HG03280 (cell line): ENCODE measurements around the gene C17orf113.
"Not testable (repeated sequence)": the region's sequence is repeated elsewhere in the genome, so short reads cannot be mapped to it uniquely, and the experiment has no call there.

Source experiments
- ATAC-seq: cut with Tn5 transposase; IDR thresholded peaks from one replicate; pipeline ENCODE4 v1.9.1; 2021; ENCODE audit warnings: mild to moderate bottlenecking, moderate library complexity; ENCODE audit not compliant: unreplicated experiment

C17orf113 gene

DNA sequence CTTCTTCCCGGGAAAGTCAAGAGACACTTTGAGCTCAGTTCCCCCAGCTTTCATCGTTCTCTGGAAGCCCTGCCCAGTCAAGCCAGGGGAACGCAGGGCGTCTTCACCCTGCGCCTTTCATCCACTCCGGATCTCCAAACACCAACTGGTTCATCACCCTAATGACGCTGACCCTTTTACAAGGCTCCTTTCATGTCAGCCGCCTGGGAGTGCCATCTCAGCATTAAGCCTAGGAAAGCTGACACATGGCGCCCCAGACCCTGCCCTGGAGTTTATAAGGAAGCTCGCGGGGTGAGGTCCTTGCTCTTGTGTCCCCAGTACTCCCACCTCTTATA lies 32.6 kb downstream of the C17orf113 start:
- no peak for ATAC-seq

DNA sequence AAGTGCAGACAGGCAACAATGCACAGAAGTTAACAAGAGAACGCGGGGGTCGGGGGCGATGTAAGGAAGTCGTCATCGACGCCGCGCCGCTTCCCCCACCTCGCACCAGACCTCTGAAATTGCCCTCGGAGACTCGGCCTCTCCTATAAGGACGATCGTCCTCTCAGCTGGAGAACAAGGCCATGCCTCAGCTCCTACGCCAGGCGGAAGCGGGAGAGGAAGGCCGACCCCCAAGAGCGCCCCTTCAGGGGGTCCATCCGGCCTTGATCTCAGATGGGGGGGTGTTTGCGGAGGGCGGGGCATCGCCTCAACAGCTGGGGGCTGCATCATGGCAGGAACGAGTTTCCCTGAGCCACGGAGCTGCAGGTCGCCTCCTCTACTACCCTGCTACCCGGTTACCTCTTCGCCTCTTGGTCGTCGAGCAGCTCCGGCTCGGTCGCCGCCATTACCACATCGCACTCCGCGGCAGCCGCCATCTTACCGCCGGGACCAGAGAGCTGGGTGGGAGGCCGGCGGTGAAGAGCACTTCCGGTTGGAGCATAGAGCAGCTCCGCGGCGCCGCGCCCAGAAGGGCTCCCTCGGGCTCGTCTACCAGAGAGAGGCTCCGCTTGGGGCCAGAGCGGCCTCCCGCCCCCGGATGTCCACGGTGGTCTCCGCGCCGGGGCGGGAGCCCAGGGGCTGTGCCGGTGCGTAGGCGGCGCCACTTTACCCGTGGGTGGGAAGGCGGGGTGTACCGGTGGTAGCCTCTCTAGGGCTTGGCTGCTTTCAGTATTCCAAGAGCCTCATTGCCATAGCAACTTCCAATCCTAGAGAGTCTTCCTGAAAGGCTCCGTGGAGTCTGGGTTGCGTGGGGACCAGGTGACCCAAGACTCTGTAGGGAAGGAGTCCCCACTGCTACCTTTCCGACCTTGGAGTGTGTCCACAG lies 33.2 kb downstream of the C17orf113 start, which contains the start of gene DNAJC7:
Gene DNAJC7 (minus strand): TSS at position 499 of the 925 bp plus-strand sequence. CDS start 23 bp downstream, at position 476.
- ATAC-seq: peak; percentile 75

DNA sequence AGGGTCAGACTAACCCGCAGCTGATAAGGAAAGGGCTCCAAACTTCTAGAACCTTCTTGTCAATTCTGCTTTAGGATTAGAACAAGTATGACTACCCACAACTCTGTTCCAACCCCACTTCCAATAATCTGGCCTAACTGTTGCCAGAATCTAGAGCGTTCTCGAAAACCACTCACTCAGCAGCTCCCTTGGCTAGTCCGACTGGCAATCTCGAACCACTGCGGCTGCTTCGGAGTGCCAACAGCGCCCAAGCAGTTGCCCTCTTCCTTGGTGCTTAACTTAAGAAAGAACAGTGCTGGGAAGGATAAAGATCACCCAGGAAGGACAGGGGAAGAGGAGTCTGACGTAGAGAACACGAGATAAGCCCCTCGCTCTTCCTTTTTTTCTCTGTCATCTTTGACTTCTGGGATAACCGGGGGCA lies 34.0 kb downstream of the C17orf113 start:
- ATAC-seq: no peak

DNA sequence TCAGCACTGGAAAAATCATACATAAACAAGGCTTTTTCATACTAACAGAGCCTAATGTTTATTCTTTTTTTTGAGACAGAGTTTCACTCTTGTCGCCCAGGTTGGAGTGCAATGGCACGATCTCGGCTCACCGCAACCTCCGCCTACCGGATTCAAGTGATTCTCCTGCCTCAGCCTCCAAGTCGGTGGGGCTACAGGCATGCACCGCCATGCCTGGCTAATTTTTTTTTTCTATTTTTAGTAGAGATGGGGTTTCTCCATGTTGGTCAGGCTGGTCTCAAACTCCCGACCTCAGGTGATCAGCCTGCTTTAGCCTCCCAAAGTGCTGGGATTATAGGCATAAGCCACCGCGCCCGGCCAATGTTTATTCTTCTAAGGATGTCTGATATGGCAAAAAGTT lies 36.7 kb downstream of the C17orf113 start:
- not testable (repeated sequence) for ATAC-seq

DNA sequence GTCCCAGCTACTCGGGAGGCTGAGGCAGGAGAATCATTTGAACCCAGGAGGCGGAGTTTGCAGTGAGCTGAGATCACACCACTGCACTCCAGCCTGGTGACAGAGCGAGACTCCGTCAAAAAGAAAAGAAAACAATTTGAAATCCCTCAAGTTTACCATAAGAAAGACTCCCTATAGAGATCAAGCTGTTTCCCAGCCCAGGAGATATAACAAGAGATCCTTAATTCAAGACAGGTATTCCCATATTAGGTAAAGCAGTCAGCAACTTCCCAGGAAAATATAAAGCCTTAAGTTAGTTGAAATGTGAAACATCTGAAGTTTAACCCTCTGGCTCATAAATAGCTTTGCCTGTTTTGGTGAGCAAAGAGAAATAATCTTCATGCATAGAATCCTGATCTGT lies 38.0 kb downstream of the C17orf113 start:
- not testable (repeated sequence) for ATAC-seq

DNA sequence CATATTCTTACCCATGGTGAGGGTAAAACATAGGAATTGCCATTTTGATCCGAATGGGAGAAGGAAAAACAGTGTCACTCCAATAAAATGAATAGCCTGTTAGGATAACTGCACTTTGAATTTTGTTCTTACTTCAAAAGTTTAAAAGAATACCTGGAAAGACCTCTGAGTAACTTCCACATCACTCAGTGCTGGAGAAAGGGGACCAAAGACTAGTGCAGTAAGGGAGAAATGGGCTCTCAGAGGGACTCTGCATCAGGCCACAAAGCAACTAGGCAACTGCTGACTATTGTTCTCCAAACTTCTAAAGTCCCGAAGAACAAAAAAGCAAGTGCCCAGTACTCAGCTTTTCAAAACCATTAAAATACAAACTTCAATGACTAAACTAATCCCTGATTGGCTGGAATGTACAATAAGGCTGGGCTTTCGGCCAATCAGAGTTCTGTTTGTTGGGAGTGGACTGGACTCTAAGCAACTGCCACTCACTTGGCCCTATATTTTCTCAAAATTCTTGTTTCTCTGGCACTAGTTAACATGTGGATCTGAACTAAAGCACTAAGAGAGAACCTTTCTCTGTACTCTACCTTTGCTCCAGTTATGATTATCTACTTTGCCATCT lies 39.4 kb downstream of the C17orf113 start:
- no peak for ATAC-seq

DNA sequence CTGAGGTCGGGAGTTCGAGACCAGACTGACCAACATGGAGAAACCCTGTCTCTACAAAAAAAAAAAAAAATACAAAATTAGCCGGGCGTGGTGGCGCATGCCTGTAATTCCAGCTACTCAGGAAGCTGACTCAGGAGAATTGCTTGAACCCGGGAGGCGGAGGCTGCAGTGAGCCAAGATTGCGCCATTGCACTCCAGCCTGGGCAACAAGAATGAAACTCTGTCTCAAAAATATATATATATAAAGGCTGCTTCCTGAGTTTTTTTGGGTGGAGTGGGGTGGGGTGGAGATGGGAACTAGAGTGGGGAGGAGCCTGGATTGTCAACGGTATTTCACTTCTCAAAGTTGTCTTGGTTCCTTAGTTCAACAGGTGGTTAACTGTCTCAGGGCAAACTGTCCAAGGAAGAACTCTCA lies 40.1 kb downstream of the C17orf113 start:
- ATAC-seq: not testable (repeated sequence)

DNA sequence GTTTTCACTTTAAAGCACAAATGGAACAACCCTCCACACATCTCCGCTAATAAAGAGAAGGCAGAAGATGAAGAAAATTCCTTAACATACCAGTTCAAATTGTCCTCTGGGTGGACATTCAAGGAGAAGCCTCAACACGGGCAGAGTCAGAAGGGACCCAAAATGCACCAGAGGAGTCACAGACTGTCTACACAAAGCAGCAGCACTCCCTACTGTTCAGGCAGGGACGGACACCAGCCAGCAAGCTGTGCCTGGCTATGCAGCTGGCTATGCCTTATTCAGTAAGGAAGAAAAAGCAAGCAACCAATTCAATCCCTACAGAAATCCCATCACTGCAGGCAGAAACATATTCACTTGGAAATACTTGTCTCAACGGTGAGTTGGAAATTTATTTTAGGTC lies 41.2 kb downstream of the C17orf113 start:
- no peak for ATAC-seq

DNA sequence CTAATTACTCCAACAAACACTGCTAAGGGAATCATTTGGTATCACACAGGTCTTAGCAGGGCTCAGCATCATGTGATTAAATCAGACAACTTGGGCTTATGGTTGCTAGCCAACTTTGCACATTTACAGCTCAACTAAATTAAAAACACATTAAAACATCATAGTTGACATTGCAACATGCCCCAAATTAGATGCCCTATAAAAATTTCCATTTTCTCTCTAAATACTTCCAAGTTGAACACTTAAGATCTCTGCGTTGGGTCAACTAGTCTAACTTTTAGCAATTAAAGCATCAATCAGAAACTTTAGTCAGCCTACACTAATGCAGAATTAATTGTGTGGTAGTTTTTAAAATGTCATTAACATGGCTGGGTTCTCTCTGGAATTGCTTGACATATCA lies 45.2 kb downstream of the C17orf113 start:
- no peak for ATAC-seq

DNA sequence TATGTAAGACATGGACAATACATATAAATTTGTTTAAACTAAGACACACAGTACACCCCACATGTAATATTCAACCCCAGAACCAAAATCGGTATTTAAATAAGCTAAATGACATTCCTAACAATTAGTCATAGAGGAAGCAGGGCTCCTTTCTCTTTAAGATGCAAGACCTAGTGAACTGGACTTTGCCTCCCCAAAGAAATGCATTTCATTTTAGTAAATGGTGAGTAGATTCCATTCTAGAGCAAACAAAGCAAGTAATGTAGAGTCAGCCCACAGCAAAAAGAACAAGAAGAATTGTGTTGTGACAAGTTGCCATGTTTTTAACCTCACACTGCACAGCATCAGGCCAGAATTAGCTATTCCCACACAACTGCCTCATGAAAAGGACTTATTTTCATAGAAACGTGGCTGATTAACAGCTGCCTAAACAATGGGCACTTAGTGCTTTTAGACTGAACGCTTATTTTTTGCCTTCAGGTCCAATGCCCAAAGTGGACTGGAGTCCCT lies 47.6 kb downstream of the C17orf113 start:
- no peak for ATAC-seq

DNA sequence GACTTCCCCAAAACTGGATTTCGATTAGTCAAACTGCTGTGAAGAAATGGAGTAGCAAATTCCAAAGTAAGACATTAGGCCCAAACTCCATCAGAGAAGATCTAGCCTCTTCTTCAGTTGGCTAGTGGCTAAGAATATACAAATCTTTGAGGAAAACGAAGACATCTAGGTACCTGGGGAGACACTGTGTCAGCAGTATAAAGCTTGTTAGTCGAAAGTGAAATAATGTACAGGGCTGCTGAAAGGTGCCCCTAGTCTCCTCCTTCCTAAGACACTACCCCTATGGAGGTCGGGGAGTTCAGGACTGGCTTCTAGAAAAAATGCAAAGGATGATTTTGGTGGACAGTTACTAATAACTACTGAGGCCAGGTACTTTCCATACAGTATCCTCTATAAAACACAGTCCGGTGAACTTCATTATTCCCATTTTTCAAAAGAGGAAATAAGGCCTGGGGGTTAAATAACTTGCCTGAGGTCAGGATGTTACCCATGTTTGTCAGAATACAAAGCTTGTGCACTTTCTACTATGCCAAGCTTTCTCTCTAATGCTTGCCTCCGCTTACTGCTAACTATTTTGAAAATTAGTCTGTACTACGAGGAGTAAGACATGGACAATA lies 48.1 kb downstream of the C17orf113 start:
- no peak for ATAC-seq

DNA sequence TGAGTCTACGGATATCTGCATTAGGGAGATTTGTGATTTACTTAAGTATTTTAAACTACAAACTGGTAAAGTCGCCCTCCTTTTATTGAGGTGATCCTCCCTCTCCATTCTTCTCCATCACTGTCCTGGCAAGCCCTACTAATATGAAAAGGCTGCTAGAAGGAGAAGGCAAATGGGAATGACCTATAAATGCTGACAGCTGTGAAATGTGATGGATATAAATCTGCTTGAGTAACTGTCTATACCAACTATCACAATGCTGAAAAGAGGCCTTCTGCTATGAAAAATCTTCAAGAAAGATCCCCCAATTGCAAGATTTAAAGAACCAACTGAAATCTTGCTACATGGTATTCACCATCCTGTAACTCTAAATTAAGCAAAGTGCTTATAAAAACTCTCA lies 48.7 kb downstream of the C17orf113 start:
- no peak for ATAC-seq

DNA sequence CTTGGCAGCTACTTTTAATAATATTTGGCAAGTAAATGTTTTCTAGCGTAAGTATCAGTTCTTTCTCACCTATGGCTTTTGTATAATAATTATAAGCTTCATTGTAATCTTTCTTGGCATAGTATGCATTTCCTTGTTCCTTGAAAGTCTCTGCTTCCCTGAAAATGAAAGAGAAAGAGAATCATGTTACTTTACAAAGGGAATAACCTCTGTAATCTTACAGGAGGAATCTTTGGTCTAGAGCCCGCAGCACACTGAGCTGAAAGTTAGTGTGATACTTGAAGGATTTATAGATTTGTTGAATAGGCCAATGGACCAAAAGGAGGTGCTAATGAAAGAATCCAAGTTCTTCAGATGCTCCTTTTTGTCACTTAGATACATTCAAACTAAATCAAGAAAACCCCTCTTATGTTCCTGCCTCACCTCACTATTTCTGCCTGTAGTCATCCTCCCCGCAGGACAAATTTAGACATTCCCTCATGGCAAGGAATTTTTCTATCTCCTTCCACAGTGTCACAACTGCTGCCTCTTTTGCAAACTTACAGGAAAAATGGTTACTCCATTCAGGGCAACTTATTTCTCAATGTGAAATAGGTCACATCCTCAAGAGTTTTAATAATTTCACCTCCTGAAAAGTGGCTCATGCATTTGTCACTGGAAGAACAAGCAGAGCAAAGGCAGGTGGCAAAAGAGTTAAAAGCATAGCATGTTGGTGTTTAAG lies 49.8 kb downstream of the C17orf113 start:
- ATAC-seq: no peak

DNA sequence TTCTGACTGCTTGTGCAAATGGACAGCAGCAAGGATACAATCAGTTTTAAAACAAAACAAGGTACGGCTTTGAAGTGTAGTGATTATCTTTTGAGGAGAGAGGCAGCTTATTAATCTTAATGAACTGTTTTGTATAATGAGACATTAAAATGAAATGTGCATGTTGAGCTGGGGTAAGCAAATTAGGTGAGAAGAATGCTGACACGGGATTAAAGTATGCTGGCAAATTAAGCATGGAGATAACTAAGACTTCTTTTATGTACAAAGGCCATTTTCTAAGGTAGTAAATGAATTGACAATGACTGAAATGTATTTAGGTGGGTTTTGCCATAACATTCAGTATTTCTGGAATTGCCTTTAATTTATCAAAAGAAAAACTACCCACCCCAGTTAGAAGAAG lies 51.9 kb downstream of the C17orf113 start:
- no peak for ATAC-seq

DNA sequence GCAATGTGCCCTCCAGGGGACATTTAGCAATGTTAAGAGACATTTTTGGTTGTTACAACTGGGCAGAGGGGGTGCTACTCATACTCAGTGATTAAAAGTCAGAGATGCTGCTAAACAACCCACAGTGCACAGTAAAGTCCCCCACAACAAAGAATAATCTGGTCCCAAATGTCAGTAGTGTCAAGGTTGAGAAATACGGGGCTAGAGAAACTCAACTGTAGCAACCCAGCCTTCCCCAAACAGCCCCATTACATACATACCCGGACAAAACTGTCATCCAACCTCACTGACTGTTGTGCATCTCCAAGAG lies 53.6 kb downstream of the C17orf113 start:
- no peak for ATAC-seq

DNA sequence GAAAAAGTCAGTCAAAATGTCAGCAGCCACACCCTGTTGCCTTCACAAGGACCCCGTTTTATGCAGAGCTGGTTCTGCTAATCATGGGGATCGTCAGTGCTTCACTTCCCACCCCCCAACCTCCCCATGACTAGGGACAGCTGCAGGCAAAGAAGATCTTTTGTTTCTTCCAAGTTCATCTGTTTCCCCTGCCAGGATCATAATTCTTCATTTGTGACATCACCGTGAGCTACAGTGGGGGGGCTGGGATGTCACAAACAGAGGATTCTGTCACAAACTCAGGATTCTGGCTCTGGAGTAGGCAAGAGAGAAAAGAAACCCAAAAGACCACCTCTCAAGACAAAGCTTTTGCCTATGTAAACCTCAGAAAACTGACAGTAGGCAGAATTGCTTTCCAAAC lies 57.8 kb downstream of the C17orf113 start:
- ATAC-seq: no peak

DNA sequence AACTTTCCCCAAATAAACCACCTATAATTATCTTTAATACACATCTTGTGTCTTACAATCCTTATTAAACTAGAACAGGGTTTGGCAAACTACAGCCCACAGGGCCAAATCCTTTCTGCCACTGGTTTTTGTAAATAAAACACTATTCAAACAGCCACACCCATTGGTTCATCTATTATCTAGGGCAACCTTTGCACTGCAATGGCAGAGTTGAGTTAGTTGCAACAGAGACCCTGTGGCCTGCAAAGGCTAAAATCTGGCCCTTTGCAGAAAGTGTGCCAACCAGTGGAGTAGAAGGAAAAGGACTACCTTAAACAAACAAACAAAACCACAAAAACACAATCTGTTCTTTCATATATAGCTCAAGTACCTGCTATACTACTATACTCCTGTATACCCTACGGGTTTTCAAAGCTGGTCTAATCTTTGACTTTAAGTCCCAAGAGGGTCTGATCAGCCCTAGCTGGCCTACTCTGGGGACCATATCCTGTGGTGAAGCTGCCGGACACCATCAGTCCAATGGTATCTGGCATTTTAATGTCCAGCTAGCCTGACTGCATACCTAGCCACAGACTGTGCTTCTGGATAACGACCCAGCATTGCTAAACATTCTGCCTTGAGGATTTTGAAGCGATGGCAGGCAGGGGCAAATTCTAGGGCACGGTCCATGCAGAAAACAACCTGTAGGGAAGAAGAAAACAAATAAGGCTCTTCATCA lies 60.5 kb downstream of the C17orf113 start:
- no peak for ATAC-seq

DNA sequence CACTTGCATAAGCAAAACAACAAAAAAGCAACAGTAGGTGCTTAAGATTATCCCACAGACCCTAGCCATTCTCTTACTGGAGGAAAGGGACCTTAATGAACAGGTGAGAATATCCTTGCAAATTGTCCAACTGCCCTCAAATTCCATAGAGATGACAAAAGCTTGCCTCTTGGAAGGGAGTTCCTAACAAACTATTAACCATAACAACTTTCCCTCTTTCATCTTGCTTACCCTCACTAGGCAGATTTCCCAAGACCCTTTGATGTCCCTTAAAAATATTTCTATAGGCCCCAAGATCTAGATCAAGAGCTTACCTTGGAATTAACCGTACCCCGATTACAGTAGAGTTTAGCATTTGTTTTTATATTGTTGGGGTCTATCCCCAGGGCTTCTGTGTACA lies 62.0 kb downstream of the C17orf113 start:
- no peak for ATAC-seq
